ENCODE data around the gene UNC13B. TPM values are rescaled to one million over a fixed set of nuclear protein-coding genes. Genes with fewer than 3 reads are reported as not detected.

The UNC13B gene
- total RNA-seq, 2 donors from 2014 or later: 20.2 to 29.3 TPM

GRCh38 chr9:35342221-35342958 is 180.6 kb downstream of the UNC13B start:
- DNase-seq (no peak), ATAC-seq (no peak)
- TF ChIP-seq POLR2A (IDR thresholded peaks at IDR 0.05): no peak
- no peak for TF ChIP-seq CTCF (IDR thresholded peaks at IDR 0.05)
- Histone ChIP-seq H3K9me3 (no peaks in the 10 kb centered on the region), H3K27me3 (no peaks in the 10 kb centered on the region), H3K4me1 (peaks cover 11% of the 10 kb centered on the region), H3K36me3 (replicated peaks in 1 of 2; ENCODE audit: insufficient read depth in 1 of 2, low read depth in 2 of 2) (no peaks in the 10 kb centered on the region), H3K27ac (peak overlapping the region in 1 of 4 donors; percentile 19), H3K4me3 (no peak overlapping the region)
- WGBS, 2 donors: 72 to 77% methylated on average over 4 of the region's 4 CpGs
- intact Hi-C loops (cut with DNase I): no loop called here

GRCh38 chr9:35348109-35348508 is 186.3 kb downstream of the UNC13B start:
- peaks cover 39% of the 10 kb centered on the region for H3K4me1 ChIP-seq
- TF ChIP-seq CTCF (IDR thresholded peaks at IDR 0.05) (no peak), POLR2A (IDR thresholded peaks at IDR 0.05) (no peak)
- no peaks in the 10 kb centered on the region for H3K36me3 ChIP-seq (replicated peaks in 1 of 2; ENCODE audit: insufficient read depth in 1 of 2, low read depth in 2 of 2)
- H3K27ac ChIP-seq: no peak overlapping the region
- intact Hi-C loops (cut with DNase I): no loop called here
- 39 to 46% methylated on average over 5 of the region's 5 CpGs for WGBS, 2 donors
- ATAC-seq (no peak), DNase-seq (no peak)
- H3K27me3 ChIP-seq: no peaks in the 10 kb centered on the region
- no peak overlapping the region for H3K4me3 ChIP-seq
- no peaks in the 10 kb centered on the region for H3K9me3 ChIP-seq

- intact Hi-C loops (cut with DNase I): no loop called here
- H3K4me1 ChIP-seq: peaks cover 39% of the 10 kb centered on the region
- no peak overlapping the region for H3K4me3 ChIP-seq
- WGBS, 2 donors: 53 to 56% methylated on average over 3 of the region's 3 CpGs
- no peak for TF ChIP-seq POLR2A (IDR thresholded peaks at IDR 0.05)
- TF ChIP-seq CTCF (IDR thresholded peaks at IDR 0.05): no peak
- no peaks in the 10 kb centered on the region for H3K36me3 ChIP-seq (replicated peaks in 1 of 2; ENCODE audit: insufficient read depth in 1 of 2, low read depth in 2 of 2)
- no peaks in the 10 kb centered on the region for H3K27me3 ChIP-seq
- H3K27ac ChIP-seq: peak overlapping the region in 1 of 4 donors; percentile 66
- no peak for ATAC-seq
- DNase-seq: peak; percentile 20 to 57 (median 27)
- no peaks in the 10 kb centered on the region for H3K9me3 ChIP-seq
These were observed 187.6 kb downstream of the UNC13B start for GRCh38 chr9:35349287-35349990.

GRCh38 chr9:35350212-35350611 is 188.4 kb downstream of the UNC13B start:
- Histone ChIP-seq H3K9me3 (no peaks in the 10 kb centered on the region), H3K27me3 (no peaks in the 10 kb centered on the region), H3K4me1 (peaks cover 39% of the 10 kb centered on the region), H3K27ac (peak overlapping the region in 3 of 4 donors; percentile 16 to 66 (median 60)), H3K4me3 (no peak overlapping the region), H3K36me3 (replicated peaks in 1 of 2; ENCODE audit: insufficient read depth in 1 of 2, low read depth in 2 of 2) (no peaks in the 10 kb centered on the region)
- no peak for TF ChIP-seq CTCF (IDR thresholded peaks at IDR 0.05)
- TF ChIP-seq POLR2A (IDR thresholded peaks at IDR 0.05): no peak
- ATAC-seq (no peak), DNase-seq (no peak)
- intact Hi-C loops (cut with DNase I): no loop called here
- 95 to 100% methylated on average over 1 of the region's 1 CpG for WGBS, 2 donors

Data from body of pancreas (tissue), 4 donors.